HepG2 (cell line): ENCODE data around the gene FSCN2. TPM values are rescaled to one million over a fixed set of nuclear protein-coding genes. Genes with fewer than 3 reads are reported as not detected.
A peak's percentile ranks its signal among the peaks of the same experiment; 100 is the strongest.

ENCODE experiments used
- ATAC-seq: fragments of 200-7000 bp; cut with Tn5 transposase; 3 replicates; pipeline ENCODE4 v1.9.1; 2020; ENCODE audit warnings: mild to moderate bottlenecking, moderate library complexity
- BruUV-seq: library from RNA; stranded (reverse); fragments of 400-500 nt; replicated peaks from 2 replicates; lab custom pipeline; 2021; lab: Mats Ljungman, UMichigan
- CTCF ChIA-PET: fragments of 300-600 bp; formaldehyde crosslinking; extraction: SDS; loops from one replicate; lab custom pipeline; 2021; ENCODE audit warnings: low total read pairs, inconsistent platforms, low intra/inter-chr PET ratio; lab: Yijun Ruan, JAX
- POLR2A ChIA-PET: fragments of 350-600 bp; sonication (Branson Sonifier 250); formaldehyde crosslinking; loops from one replicate; lab custom pipeline; 2020; ENCODE audit warnings: antibody characterized with exemption, inconsistent platforms; lab: Yijun Ruan, JAX
- DNase-seq: peaks from one replicate; pipeline ENCODE4 v3.0.0-alpha.2; 2015; ENCODE audit warnings: low spot score
- FAIRE-seq: peaks from 3 replicates; lab custom pipeline; 2011; peaks lifted over from hg19 to GRCh38; lab: Jason Lieb, UNC
- H2AFZ ChIP-seq: one replicate; pipeline ENCODE4 v1.6.1; 2011; ENCODE audit warnings: low read length, inconsistent platforms
- H3K27ac ChIP-seq: fragments of 300-600 bp; 3 replicates; pipeline ENCODE4 v1.8.0; 2011; ENCODE audit warnings: mixed run types, mild to moderate bottlenecking, mixed read lengths, low read length, inconsistent platforms; ENCODE audit not compliant: insufficient read depth; ENCODE audit errors: extremely low read length
- H3K27me3 ChIP-seq, 2 experiments: fragments of 200-600 bp in 1 of 2; 2 replicates in 1 of 2; 3 replicates in 1 of 2; pipeline versions ENCODE4 v1.6.0 to v1.8.0; 2011; ENCODE audit warnings: low read length in 2 of 2, mild to moderate bottlenecking in 2 of 2, moderate library complexity in 2 of 2, inconsistent platforms in 1 of 2; ENCODE audit not compliant: insufficient read depth in 2 of 2, control insufficient read depth in 1 of 2
- H3K36me3 ChIP-seq, 2 experiments: fragments of 200-600 bp in 1 of 2; replicated peaks in 1 of 2; 2 replicates in 1 of 2; 3 replicates in 1 of 2; pipeline versions ENCODE4 v1.5.1 to v1.8.0; 2011; ENCODE audit warnings: low read length in 2 of 2, inconsistent platforms in 1 of 2; ENCODE audit not compliant: insufficient read depth in 2 of 2, control insufficient read depth in 1 of 2
- H3K4me1 ChIP-seq: 2 replicates; pipeline ENCODE4 v1.5.1; 2012; ENCODE audit warnings: low read length, inconsistent platforms; ENCODE audit not compliant: insufficient read depth
- H3K4me2 ChIP-seq: 2 replicates; pipeline ENCODE4 v1.6.0; 2011; ENCODE audit warnings: low read depth, low read length, inconsistent platforms
- H3K4me3 ChIP-seq, 3 experiments: fragments of 200-600 bp in 1 of 3; sonication (generic), shearing (Covaris generic) in 1 of 3; replicated peaks in 1 of 3; 2 replicates each; pipeline ENCODE4 v1.5.1; 2011 to 2016; ENCODE audit warnings: low read length in 3 of 3, inconsistent platforms in 2 of 3, low read depth in 2 of 3, mild to moderate bottlenecking in 2 of 3, control low read depth in 1 of 3, mixed read lengths in 1 of 3; ENCODE audit not compliant: insufficient read depth in 1 of 3
- H3K79me2 ChIP-seq: one replicate; pipeline ENCODE4 v1.6.1; 2011; ENCODE audit warnings: low read length, inconsistent platforms; ENCODE audit not compliant: insufficient read depth
- H3K9ac ChIP-seq: 2 replicates; pipeline ENCODE4 v1.6.0; 2011; ENCODE audit warnings: mild to moderate bottlenecking, low read depth, low read length, inconsistent platforms; ENCODE audit not compliant: insufficient read depth
- H3K9me3 ChIP-seq: 2 replicates; pipeline ENCODE4 v1.5.1; 2012; ENCODE audit warnings: mild to moderate bottlenecking, low read length
- H4K20me1 ChIP-seq: 2 replicates; pipeline ENCODE4 v1.6.0; 2011; ENCODE audit warnings: inconsistent platforms, mild to moderate bottlenecking, low read length, moderate library complexity; ENCODE audit not compliant: insufficient read depth
- ARHGAP35 ChIP-seq: sonication (generic); formaldehyde crosslinking; IDR thresholded peaks from 2 replicates; pipeline ENCODE4 v1.9.0; 2022; ENCODE audit warnings: mild to moderate bottlenecking, inconsistent platforms, moderate library complexity, missing genetic modification reagents, borderline replicate concordance
- ASH2L ChIP-seq: fragments of 300-600, 200-600 bp; sonication (generic); IDR thresholded peaks from 2 replicates; pipeline ENCODE4 v1.7.0; 2017; ENCODE audit warnings: low read depth, mild to moderate bottlenecking, moderate library complexity, mixed read lengths, low read length; ENCODE audit not compliant: insufficient read length
- CAMTA2 ChIP-seq: sonication (generic); formaldehyde crosslinking; IDR thresholded peaks from 2 replicates; pipeline ENCODE4 v1.4.0; 2020; ENCODE audit warnings: mild to moderate bottlenecking, missing genetic modification reagents, borderline replicate concordance
- ISX ChIP-seq: sonication (generic); formaldehyde crosslinking; conservative IDR thresholded peaks from 2 replicates; pipeline ENCODE4 v1.5.0; 2020; ENCODE audit warnings: missing genetic modification reagents
- SMAD1 ChIP-seq: sonication (generic); formaldehyde crosslinking; IDR thresholded peaks from 2 replicates; pipeline ENCODE4 v1.4.0; 2020; ENCODE audit warnings: missing genetic modification reagents, low read depth, mild to moderate bottlenecking, borderline replicate concordance
- SMYD3 ChIP-seq: sonication (generic); formaldehyde crosslinking; IDR thresholded peaks from 2 replicates; pipeline ENCODE4 v1.8.1; 2023; ENCODE audit warnings: mild to moderate bottlenecking, missing genetic modification reagents
- SYNCRIP ChIP-seq: fragments of 200-400 bp; formaldehyde crosslinking; IDR thresholded peaks from 2 replicates; pipeline ENCODE4 v1.6.1; 2018; ENCODE audit warnings: mild to moderate bottlenecking, low read depth, low read length; ENCODE audit not compliant: insufficient read depth
- ZNF484 ChIP-seq: sonication (generic); formaldehyde crosslinking; IDR thresholded peaks from 2 replicates; pipeline ENCODE4 v1.5.1; 2020; ENCODE audit warnings: mild to moderate bottlenecking, low read depth, missing genetic modification reagents, borderline replicate concordance
- ZNF629 ChIP-seq: sonication (generic); formaldehyde crosslinking; conservative IDR thresholded peaks from 2 replicates; pipeline ENCODE4 v1.5.0; 2020; ENCODE audit warnings: missing genetic modification reagents
- ZNF644 ChIP-seq: IDR thresholded peaks from 2 replicates; pipeline ENCODE4 v1.6.1; 2016; ENCODE audit warnings: low read depth
- ZNF747 ChIP-seq: sonication (generic); formaldehyde crosslinking; IDR thresholded peaks from 2 replicates; pipeline ENCODE4 v1.8.1; 2023; ENCODE audit warnings: missing genetic modification reagents, mild to moderate bottlenecking, borderline replicate concordance
- WGBS: methylation state at CpG from one replicate; pipeline ENCODE4 v1.1.6; 2017; ENCODE audit warnings: low lambda C conversion rate; 5-methylcytosine and 5-hydroxymethylcytosine counted together
- in situ Hi-C: cut with HindIII; loops from 2 replicates; pipeline ENCODE4 v1.10.0; 2017; ENCODE audit warnings: low pct_unique_long_range_greater_than_20kb; ENCODE audit not compliant: extremely low pct_ligation_motif_present
- intact Hi-C: fragments of 100-400 bp; cut with micrococcal nuclease; formaldehyde crosslinking; loops from one replicate; pipeline ENCODE4 v1.10.0; 2022; ENCODE audit not compliant: unreplicated experiment
- polyA plus RNA-seq, 8 experiments: library from polyadenylated mRNA; depleted of rRNA in 3 of 8; stranded (reverse) in 7 of 8; unstranded in 1 of 8; fragments of >200 nt; fragmentation: Illumina TruSeq in 4 of 8; extraction: Trizol in 4 of 8; gene quantifications; 2 replicates each; pipeline versions ENCODE4 v1.2.1 to v1.2.3, GENCODE V29; 2011 to 2016; ENCODE audit warnings: low read depth in 4 of 8, missing spikeins in 1 of 8, mixed read lengths in 1 of 8; ENCODE audit not compliant: insufficient read depth in 1 of 8
- total RNA-seq, 5 experiments: library from RNA; depleted of rRNA; stranded (reverse); fragments of >200 nt; fragmentation: Illumina TruSeq; extraction: Trizol; gene quantifications; 2 replicates each; pipeline ENCODE4 v1.2.3, GENCODE V29; 2016; ENCODE audit warnings: low read depth in 1 of 5
- TF ChIP-seq, protein P1 (sequence below): sonication (generic); formaldehyde crosslinking; IDR thresholded peaks from 2 replicates; pipeline ENCODE4 v1.4.0; 2020; ENCODE audit warnings: missing genetic modification reagents
- TF ChIP-seq, protein P2 (sequence below): sonication (generic); formaldehyde crosslinking; IDR thresholded peaks from 2 replicates; pipeline ENCODE4 v1.4.0; 2020; ENCODE audit warnings: missing genetic modification reagents
- TF ChIP-seq, protein P3 (sequence below), 2 experiments: fragments of 450-650 bp in 1 of 2; sonication (generic) in 1 of 2; formaldehyde crosslinking; IDR thresholded peaks; 2 replicates each; pipeline versions ENCODE4 v1.5.0 to v1.8.0; 2020 to 2022; ENCODE audit warnings: mild to moderate bottlenecking in 1 of 2, missing genetic modification reagents in 1 of 2

FSCN2 gene
- total and polyA plus RNA-seq, 2 of the 13 experiments (the other 11 are each of a cell fraction or from before 2014, with no cell fraction given), result 0.09 TPM; not detected in 1

DNA sequence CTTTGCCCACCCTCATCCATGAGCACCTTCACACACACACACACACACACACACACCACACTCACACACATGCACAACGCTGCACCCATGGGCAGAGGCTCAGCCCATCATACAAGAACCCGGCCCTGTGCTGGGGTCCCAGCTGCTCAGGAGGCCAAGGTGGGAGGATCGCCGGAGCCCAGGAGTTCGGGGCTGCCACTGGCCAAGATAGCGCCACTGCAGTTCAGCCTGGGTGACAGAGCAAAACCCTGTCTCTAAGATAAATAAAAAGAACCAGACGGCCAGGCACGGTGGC lies 3.4 kb upstream of the FSCN2 start (continued):
- TF ChIP-seq, protein P1, sequence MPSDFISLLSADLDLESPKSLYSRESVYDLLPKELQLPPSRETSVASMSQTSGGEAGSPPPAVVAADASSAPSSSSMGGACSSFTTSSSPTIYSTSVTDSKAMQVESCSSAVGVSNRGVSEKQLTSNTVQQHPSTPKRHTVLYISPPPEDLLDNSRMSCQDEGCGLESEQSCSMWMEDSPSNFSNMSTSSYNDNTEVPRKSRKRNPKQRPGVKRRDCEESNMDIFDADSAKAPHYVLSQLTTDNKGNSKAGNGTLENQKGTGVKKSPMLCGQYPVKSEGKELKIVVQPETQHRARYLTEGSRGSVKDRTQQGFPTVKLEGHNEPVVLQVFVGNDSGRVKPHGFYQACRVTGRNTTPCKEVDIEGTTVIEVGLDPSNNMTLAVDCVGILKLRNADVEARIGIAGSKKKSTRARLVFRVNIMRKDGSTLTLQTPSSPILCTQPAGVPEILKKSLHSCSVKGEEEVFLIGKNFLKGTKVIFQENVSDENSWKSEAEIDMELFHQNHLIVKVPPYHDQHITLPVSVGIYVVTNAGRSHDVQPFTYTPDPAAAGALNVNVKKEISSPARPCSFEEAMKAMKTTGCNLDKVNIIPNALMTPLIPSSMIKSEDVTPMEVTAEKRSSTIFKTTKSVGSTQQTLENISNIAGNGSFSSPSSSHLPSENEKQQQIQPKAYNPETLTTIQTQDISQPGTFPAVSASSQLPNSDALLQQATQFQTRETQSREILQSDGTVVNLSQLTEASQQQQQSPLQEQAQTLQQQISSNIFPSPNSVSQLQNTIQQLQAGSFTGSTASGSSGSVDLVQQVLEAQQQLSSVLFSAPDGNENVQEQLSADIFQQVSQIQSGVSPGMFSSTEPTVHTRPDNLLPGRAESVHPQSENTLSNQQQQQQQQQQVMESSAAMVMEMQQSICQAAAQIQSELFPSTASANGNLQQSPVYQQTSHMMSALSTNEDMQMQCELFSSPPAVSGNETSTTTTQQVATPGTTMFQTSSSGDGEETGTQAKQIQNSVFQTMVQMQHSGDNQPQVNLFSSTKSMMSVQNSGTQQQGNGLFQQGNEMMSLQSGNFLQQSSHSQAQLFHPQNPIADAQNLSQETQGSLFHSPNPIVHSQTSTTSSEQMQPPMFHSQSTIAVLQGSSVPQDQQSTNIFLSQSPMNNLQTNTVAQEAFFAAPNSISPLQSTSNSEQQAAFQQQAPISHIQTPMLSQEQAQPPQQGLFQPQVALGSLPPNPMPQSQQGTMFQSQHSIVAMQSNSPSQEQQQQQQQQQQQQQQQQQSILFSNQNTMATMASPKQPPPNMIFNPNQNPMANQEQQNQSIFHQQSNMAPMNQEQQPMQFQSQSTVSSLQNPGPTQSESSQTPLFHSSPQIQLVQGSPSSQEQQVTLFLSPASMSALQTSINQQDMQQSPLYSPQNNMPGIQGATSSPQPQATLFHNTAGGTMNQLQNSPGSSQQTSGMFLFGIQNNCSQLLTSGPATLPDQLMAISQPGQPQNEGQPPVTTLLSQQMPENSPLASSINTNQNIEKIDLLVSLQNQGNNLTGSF (CRISPR knock-in tag), result no peak
- TF ChIP-seq ZNF484, result no peak

DNA sequence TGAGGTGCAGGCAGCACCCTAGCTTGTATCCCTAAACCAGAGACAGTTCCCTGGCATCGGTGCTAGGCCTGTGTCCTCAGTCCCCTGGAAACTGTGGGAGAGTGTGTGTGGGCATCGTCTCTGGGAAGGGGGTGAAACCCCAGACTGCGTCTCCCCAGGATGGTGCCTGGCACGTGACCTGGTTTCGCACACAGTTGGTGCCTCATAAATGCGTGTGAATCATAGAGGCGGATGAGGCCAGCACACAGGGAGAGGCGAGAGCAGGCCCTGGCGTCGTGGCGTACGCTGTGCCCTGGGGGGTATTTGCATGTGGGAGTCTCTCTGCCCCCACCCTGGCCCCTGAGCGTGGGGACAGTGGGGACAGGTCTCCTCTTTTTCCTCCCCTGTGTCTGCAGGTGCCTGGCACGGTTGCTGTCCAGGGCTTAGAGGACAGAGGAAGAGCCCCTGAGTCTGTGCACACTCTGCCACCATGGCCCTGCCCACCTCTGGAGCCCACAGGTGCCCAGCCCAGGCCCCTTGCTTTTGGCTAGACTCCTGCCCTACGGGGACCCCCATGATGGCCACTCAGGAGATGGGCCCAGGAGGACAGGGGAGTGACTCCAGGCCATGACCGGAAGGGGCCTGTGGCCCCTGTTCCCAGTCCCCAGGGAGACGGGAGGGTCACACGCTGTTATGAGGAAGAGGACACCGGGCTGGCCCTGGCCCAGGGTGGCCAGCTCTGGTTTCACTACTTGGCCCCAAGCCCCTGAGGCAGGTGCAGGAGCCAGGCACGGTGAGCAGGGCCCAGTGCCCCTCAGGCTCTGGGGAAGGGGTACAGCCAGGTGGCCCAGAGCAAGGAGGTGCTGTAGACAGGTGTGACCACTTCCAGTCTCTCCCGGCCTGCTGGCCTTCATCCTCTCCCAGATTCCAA lies 1.3 kb upstream of the FSCN2 start:
- Histone ChIP-seq H4K20me1 (peaks cover 5% of the 10 kb centered on the region; the same call in 1 of the 2 replicates), H3K4me2 (no peak overlapping the region), H3K36me3 (no peaks in the 10 kb centered on the region), H3K9me3 (peaks cover 11% of the 10 kb centered on the region; the same call in 1 of the 2 replicates), H2AFZ (no peak overlapping the region), H3K4me3 (no peak overlapping the region), H3K4me1 (peaks cover 23% of the 10 kb centered on the region), H3K27ac (no peak overlapping the region), H3K9ac (no peak overlapping the region), H3K79me2 (no peaks in the 10 kb centered on the region), H3K27me3 (peaks cover 19 to 76% of the 10 kb centered on the region in 2 experiments)
- FAIRE-seq (no peak), DNase-seq (no peak), ATAC-seq (peak; percentile 1; the same call in 1 of the 3 replicates)
- intact Hi-C loops (no loop called here), in situ Hi-C loops (no loop called here)
- WGBS, result 61% methylated on average over 18 of the region's 21 CpGs
- CTCF ChIA-PET, result no interaction called here
- no TSS peak for BruUV-seq
- POLR2A ChIA-PET, result interaction anchor here (1.4 kb wide), 1 partner anchor 26 kb away, joined by 3 read pairs; the partner anchor contains the start of gene FAAP100
- TF ChIP-seq CAMTA2 (CRISPR knock-in tag) (no peak), SMAD1 (no peak), ZNF629 (no peak), ASH2L (no peak), ZNF747 (CRISPR knock-in tag) (no peak), SYNCRIP (no peak), ARHGAP35 (CRISPR knock-in tag) (no peak), SMYD3 (CRISPR knock-in tag) (no peak), ISX (CRISPR knock-in tag) (no peak), ZNF644 (CRISPR knock-in tag) (no peak)
- TF ChIP-seq, protein P2, sequence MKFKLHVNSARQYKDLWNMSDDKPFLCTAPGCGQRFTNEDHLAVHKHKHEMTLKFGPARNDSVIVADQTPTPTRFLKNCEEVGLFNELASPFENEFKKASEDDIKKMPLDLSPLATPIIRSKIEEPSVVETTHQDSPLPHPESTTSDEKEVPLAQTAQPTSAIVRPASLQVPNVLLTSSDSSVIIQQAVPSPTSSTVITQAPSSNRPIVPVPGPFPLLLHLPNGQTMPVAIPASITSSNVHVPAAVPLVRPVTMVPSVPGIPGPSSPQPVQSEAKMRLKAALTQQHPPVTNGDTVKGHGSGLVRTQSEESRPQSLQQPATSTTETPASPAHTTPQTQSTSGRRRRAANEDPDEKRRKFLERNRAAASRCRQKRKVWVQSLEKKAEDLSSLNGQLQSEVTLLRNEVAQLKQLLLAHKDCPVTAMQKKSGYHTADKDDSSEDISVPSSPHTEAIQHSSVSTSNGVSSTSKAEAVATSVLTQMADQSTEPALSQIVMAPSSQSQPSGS (CRISPR knock-in tag), result no peak
- TF ChIP-seq, protein P3, sequence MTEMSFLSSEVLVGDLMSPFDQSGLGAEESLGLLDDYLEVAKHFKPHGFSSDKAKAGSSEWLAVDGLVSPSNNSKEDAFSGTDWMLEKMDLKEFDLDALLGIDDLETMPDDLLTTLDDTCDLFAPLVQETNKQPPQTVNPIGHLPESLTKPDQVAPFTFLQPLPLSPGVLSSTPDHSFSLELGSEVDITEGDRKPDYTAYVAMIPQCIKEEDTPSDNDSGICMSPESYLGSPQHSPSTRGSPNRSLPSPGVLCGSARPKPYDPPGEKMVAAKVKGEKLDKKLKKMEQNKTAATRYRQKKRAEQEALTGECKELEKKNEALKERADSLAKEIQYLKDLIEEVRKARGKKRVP (CRISPR knock-in tag; IDR thresholded peaks at IDR 0.05), result no peak
